GM18951 (cell line): ENCODE measurements around the gene PDHB.

ENCODE experiments used
- POLR2A ChIP-seq: IDR thresholded peaks from 4 replicates; pipeline ENCODE4 v1.6.1; 2011; ENCODE audit warnings: mild to moderate bottlenecking; ENCODE audit not compliant: insufficient read length, insufficient read depth; ENCODE audit errors: extremely low read depth
- in situ Hi-C: fragments of 300-500 bp; cut with MboI; formaldehyde crosslinking; loops from one replicate; pipeline ENCODE4 v1.12.0; 2022; ENCODE audit warnings: low sequenced_read_pairs, mixed read lengths, inconsistent platforms; ENCODE audit not compliant: unreplicated experiment

PDHB gene

GRCh38 chr3:58425782-58426181 is 7.8 kb downstream of the PDHB start:
- in situ Hi-C loops, result no loop called here

GRCh38 chr3:58424613-58425012 is 9.0 kb downstream of the PDHB start:
- in situ Hi-C loops, result no loop called here
- no peak for TF ChIP-seq POLR2A

More at GRCh38 chr3:58425782-58426181, 7.8 kb downstream of the PDHB start:
- TF ChIP-seq POLR2A, result no peak

- in situ Hi-C loops, result no loop called here
These were observed 10.8 kb downstream of the PDHB start for GRCh38 chr3:58422756-58423325.

GRCh38 chr3:58421004-58421403 is 12.6 kb downstream of the PDHB start:
- no peak for TF ChIP-seq POLR2A
- in situ Hi-C loops, result no loop called here

More at GRCh38 chr3:58422756-58423325, 10.8 kb downstream of the PDHB start:
- TF ChIP-seq POLR2A, result no peak

- TF ChIP-seq POLR2A, result no peak
- in situ Hi-C loops, result loop anchor here (5.0 kb wide), 1 partner anchor 88 kb away; the partner anchor contains the start of gene PXK
These were observed 13.7 kb downstream of the PDHB start for GRCh38 chr3:58419780-58420507.

- TF ChIP-seq POLR2A, result no peak
- in situ Hi-C loops, result loop anchor here (5.0 kb wide), 1 partner anchor 86 kb away; the partner anchor contains the start of gene PXK
These were observed 15.4 kb downstream of the PDHB start for GRCh38 chr3:58418227-58418626.

- in situ Hi-C loops, result loop anchor here (5.0 kb wide), 1 partner anchor 85 kb away; the partner anchor contains the start of gene PXK
- no peak for TF ChIP-seq POLR2A
These were observed 16.6 kb downstream of the PDHB start for GRCh38 chr3:58417075-58417474.

GRCh38 chr3:58416191-58416590 is 17.4 kb downstream of the PDHB start:
- in situ Hi-C loops, result loop anchor here (5.0 kb wide), 1 partner anchor 84 kb away; the partner anchor contains the start of gene PXK
- no peak for TF ChIP-seq POLR2A

- in situ Hi-C loops, result loop anchor here (5.0 kb wide), 1 partner anchor 82 kb away; the partner anchor contains the start of gene PXK
- no peak for TF ChIP-seq POLR2A
These were observed 19.0 kb downstream of the PDHB start for GRCh38 chr3:58414538-58415197.

- no peak for TF ChIP-seq POLR2A
- in situ Hi-C loops, result no loop called here
These were observed 21.5 kb downstream of the PDHB start for GRCh38 chr3:58411851-58412830.

GRCh38 chr3:58411036-58411435 is 22.6 kb downstream of the PDHB start:
- no peak for TF ChIP-seq POLR2A
- in situ Hi-C loops, result no loop called here

GRCh38 chr3:58409663-58410062 is 24.0 kb downstream of the PDHB start:
- in situ Hi-C loops, result no loop called here

More at GRCh38 chr3:58409663-58410062, 24.0 kb downstream of the PDHB start:
- no peak for TF ChIP-seq POLR2A
